Effector memory CD4-positive, alpha-beta T cell (primary cell): ENCODE measurements around the gene GFOD2.
A peak's percentile ranks its signal among the peaks of the same experiment; 100 is the strongest.

ENCODE experiments used
- DNase-seq, 3 donors: peaks; one replicate each; pipeline ENCODE4 v3.0.0-alpha.2; 2020
- H3K27ac ChIP-seq: 2 replicates; pipeline ENCODE4 v1.7.0; 2013; ENCODE audit warnings: mild to moderate bottlenecking, low read length, moderate library complexity; ENCODE audit not compliant: insufficient read depth, poor library complexity, severe bottlenecking
- H3K27me3 ChIP-seq: replicated peaks from 2 replicates; pipeline ENCODE4 v1.7.0; 2013; ENCODE audit warnings: mild to moderate bottlenecking, low read length; ENCODE audit not compliant: insufficient read depth, control insufficient read depth, poor library complexity, severe bottlenecking
- H3K36me3 ChIP-seq: 2 replicates; pipeline ENCODE4 v1.7.0; 2013; ENCODE audit warnings: mild to moderate bottlenecking, low read length, moderate library complexity; ENCODE audit not compliant: control insufficient read depth, insufficient read depth
- H3K4me1 ChIP-seq: 2 replicates; pipeline ENCODE4 v1.7.0; 2013; ENCODE audit warnings: low read length, mild to moderate bottlenecking; ENCODE audit not compliant: control insufficient read depth, insufficient read depth, poor library complexity, severe bottlenecking
- H3K4me3 ChIP-seq: 2 replicates; pipeline ENCODE4 v1.7.0; 2013; ENCODE audit warnings: low read length, low read depth, mild to moderate bottlenecking; ENCODE audit not compliant: insufficient read depth, poor library complexity, severe bottlenecking
- H3K9me3 ChIP-seq: 2 replicates; pipeline ENCODE4 v1.7.0; 2013; ENCODE audit warnings: mild to moderate bottlenecking, low read length, moderate library complexity; ENCODE audit not compliant: control insufficient read depth

Gene GFOD2

DNA sequence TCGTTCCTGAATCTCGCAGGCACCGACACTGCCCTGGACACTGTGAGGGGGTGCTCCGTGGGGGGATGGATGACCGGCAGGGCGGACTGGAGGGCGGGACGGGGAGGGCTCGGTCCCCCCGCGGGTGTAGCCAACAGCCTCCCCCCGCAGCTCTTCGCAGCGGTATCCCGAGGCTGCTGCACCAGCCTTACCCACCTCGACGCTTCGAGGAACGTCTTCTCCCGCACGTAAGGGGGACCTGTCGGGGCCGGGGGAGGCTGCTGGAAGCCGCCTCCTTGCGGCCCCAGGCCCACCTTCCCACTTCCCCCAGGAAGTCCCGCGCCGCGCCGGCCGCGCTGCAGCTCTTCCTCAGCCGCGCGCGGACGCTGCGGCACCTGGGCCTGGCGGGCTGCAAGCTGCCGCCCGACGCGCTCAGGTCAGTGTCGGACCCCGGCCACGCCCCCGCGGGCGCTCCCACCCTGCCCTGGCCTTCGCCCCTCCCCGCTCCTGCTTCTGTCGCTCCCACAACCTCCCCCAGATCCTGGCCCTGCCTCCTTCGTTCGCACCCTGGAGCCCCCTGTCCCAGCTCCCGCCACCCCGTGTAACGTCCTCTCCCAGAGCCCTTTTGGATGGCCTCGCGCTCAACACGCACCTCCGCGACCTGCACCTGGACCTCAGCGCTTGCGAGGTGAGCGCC lies 70.9 kb downstream of the GFOD2 start:
- Histone ChIP-seq H3K27ac (no peak overlapping the region), H3K36me3 (peaks cover 58% of the 10 kb centered on the region), H3K4me3 (no peak overlapping the region), H3K9me3 (no peaks in the 10 kb centered on the region), H3K27me3 (no peaks in the 10 kb centered on the region), H3K4me1 (peaks cover 16% of the 10 kb centered on the region)
- no peak for DNase-seq

GRCh38 chr16:67647681-67648080 lies 71.4 kb downstream of the GFOD2 start:
- no peak for DNase-seq
- peaks cover 58% of the 10 kb centered on the region for H3K36me3 ChIP-seq
- no peak overlapping the region for H3K27ac ChIP-seq
- H3K4me1 ChIP-seq, result peaks cover 16% of the 10 kb centered on the region
- H3K27me3 ChIP-seq, result no peaks in the 10 kb centered on the region
- no peak overlapping the region for H3K4me3 ChIP-seq
- no peaks in the 10 kb centered on the region for H3K9me3 ChIP-seq

- peak overlapping the region; percentile 34 for H3K27ac ChIP-seq
- no peaks in the 10 kb centered on the region for H3K27me3 ChIP-seq
Observed at GRCh38 chr16:67647111-67647651, 71.9 kb downstream of the GFOD2 start.

DNA sequence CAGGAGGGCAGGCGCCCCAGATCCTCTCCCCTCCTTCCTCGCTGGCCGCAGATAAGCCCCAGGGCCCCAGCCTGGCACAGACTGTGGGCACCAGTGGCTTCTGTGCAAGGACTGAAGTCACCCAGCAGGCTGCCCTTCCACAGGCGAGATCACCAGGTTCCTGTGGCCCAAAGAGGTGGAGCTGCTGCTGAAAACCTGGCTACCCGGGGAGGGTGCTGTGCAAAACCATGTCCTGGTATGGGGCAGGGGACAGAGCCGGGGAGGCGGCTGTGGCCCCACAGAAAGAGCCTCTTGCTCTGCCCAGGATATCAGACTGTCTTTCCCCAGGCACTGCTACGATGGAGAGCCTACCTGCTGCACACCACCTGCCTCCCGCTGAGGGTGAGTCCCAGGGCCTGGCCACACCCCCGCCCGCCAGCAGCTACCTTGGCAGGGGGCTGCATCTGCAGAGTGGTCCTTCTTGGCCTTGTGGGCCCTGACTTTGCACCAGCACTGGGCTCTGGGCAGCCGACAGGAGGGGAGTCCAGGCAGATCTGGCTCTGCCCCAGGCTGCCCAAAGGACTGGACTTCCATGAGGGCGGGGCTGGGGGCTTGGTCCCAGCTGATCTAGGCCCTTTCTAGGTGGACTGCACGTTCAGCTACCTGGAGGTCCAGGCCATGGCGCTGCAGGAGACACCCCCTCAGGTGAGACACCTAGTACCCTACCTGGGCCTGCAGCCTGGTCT lies 73.6 kb downstream of the GFOD2 start:
- no peaks in the 10 kb centered on the region for H3K9me3 ChIP-seq
- no peak for DNase-seq
- H3K36me3 ChIP-seq, result peaks cover 39% of the 10 kb centered on the region
- H3K27ac ChIP-seq, result peak overlapping the region; percentile 95
- peak overlapping the region; percentile 70 for H3K4me3 ChIP-seq
- H3K4me1 ChIP-seq, result peaks cover 16% of the 10 kb centered on the region
- no peaks in the 10 kb centered on the region for H3K27me3 ChIP-seq

More at GRCh38 chr16:67647111-67647651, 71.9 kb downstream of the GFOD2 start:
- Histone ChIP-seq H3K4me1 (peaks cover 16% of the 10 kb centered on the region), H3K36me3 (peaks cover 56% of the 10 kb centered on the region), H3K9me3 (no peaks in the 10 kb centered on the region), H3K4me3 (no peak overlapping the region)
- no peak for DNase-seq

- peaks cover 24% of the 10 kb centered on the region for H3K36me3 ChIP-seq
- no peaks in the 10 kb centered on the region for H3K9me3 ChIP-seq
- DNase-seq, result no peak
- H3K4me1 ChIP-seq, result peaks cover 16% of the 10 kb centered on the region
- no peak overlapping the region for H3K4me3 ChIP-seq
- no peaks in the 10 kb centered on the region for H3K27me3 ChIP-seq
- H3K27ac ChIP-seq, result peak overlapping the region; percentile 95
Observed at GRCh38 chr16:67644038-67644437, 75.1 kb downstream of the GFOD2 start.

GRCh38 chr16:67641779-67642708 lies 77.1 kb downstream of the GFOD2 start:
- no peaks in the 10 kb centered on the region for H3K9me3 ChIP-seq
- no peak for DNase-seq
- peaks cover 22% of the 10 kb centered on the region for H3K36me3 ChIP-seq
- peaks cover 16% of the 10 kb centered on the region for H3K4me1 ChIP-seq
- H3K27ac ChIP-seq, result no peak overlapping the region
- H3K4me3 ChIP-seq, result no peak overlapping the region
- no peaks in the 10 kb centered on the region for H3K27me3 ChIP-seq

DNA sequence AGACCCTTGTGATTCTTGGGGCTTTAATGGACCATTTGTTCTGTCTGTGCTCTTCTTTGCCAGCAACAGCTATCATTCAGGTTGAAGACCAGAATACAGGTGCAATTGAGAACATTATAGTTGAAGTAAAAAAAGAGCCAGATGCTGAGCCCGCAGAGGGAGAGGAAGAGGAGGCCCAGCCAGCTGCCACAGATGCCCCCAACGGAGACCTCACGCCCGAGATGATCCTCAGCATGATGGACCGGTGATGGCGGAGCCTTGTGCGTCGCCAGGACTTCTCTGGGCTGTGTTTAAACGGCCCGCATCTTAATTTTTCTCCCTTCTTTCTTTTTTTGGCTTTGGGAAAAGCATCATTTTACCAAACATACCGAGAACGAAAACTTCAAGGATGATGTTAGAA lies 81.5 kb downstream of the GFOD2 start:
- H3K4me1 ChIP-seq, result no peaks in the 10 kb centered on the region
- H3K9me3 ChIP-seq, result no peaks in the 10 kb centered on the region
- no peaks in the 10 kb centered on the region for H3K27me3 ChIP-seq
- DNase-seq, result no peak
- H3K4me3 ChIP-seq, result no peak overlapping the region
- no peak overlapping the region for H3K27ac ChIP-seq
- H3K36me3 ChIP-seq, result peaks cover 38% of the 10 kb centered on the region

GRCh38 chr16:67636713-67637112 lies 82.4 kb downstream of the GFOD2 start:
- DNase-seq, result no peak
- Histone ChIP-seq H3K9me3 (no peaks in the 10 kb centered on the region), H3K4me3 (no peak overlapping the region), H3K27me3 (no peaks in the 10 kb centered on the region), H3K4me1 (no peaks in the 10 kb centered on the region), H3K27ac (no peak overlapping the region), H3K36me3 (peaks cover 47% of the 10 kb centered on the region)

- peaks cover 66% of the 10 kb centered on the region for H3K36me3 ChIP-seq
- no peak overlapping the region for H3K4me3 ChIP-seq
- no peak overlapping the region for H3K27ac ChIP-seq
- H3K9me3 ChIP-seq, result no peaks in the 10 kb centered on the region
- no peak for DNase-seq
- H3K27me3 ChIP-seq, result no peaks in the 10 kb centered on the region
- H3K4me1 ChIP-seq, result no peaks in the 10 kb centered on the region
Observed at GRCh38 chr16:67632415-67633172, 86.5 kb downstream of the GFOD2 start.
